Sigmoid colon (tissue), 7 donors: ENCODE results near the gene GNB3. TPM values are rescaled to one million over a fixed set of nuclear protein-coding genes. Genes with fewer than 3 reads are reported as not detected.

Experiments
- DNase-seq: peaks from one replicate; pipeline ENCODE4 v3.0.0-alpha.2; 2019
- H3K27ac ChIP-seq, 4 donors: fragments of 200-600 bp; sonication (generic); one replicate each; pipeline ENCODE4 v1.5.1; 2016 to 2019; ENCODE audit warnings: mild to moderate bottlenecking in 1 of 4
- H3K27me3 ChIP-seq, 3 donors: fragments of 200-600 bp; sonication (generic); one replicate each; pipeline ENCODE4 v1.5.1; 2019; ENCODE audit warnings: mild to moderate bottlenecking in 1 of 3
- H3K36me3 ChIP-seq, 4 donors: fragments of 200-600 bp; sonication (generic); one replicate each; pipeline ENCODE4 v1.5.1; 2016 to 2019
- H3K4me1 ChIP-seq, 4 donors: fragments of 200-600 bp; sonication (generic); one replicate each; pipeline ENCODE4 v1.5.1; 2017 to 2019
- H3K4me3 ChIP-seq, 4 donors: fragments of 200-600 bp; sonication (generic); one replicate each; pipeline ENCODE4 v1.5.1; 2017 to 2019; ENCODE audit warnings: mild to moderate bottlenecking in 2 of 4, moderate library complexity in 1 of 4
- H3K9me3 ChIP-seq, 4 donors: fragments of 200-600 bp in 3 of 4; sonication (generic) in 3 of 4; one replicate each; pipeline versions ENCODE4 v1.5.1 to v1.6.1; 2013 to 2019
- CTCF ChIP-seq, 4 experiments: fragments of 450-650 bp in 3 of 4; fragments of 200-600 bp in 1 of 4; IDR thresholded peaks; one replicate each; pipeline ENCODE4 v1.5.1; 2016 to 2019; ENCODE audit warnings: antibody characterized with exemption in 4 of 4, mild to moderate bottlenecking in 3 of 4, moderate library complexity in 2 of 4
- EP300 ChIP-seq, 4 donors: sonication (generic); formaldehyde crosslinking; IDR thresholded peaks; one replicate each; pipeline ENCODE4 v1.6.1; 2017; ENCODE audit warnings: antibody characterized with exemption in 4 of 4
- POLR2A ChIP-seq, 2 donors: fragments of 450-650 bp; IDR thresholded peaks; one replicate each; pipeline ENCODE4 v1.6.1; 2016; ENCODE audit warnings: antibody characterized with exemption in 2 of 2, mild to moderate bottlenecking in 2 of 2, moderate library complexity in 2 of 2
- POLR2AphosphoS5 ChIP-seq, 4 donors: sonication (generic); formaldehyde crosslinking; IDR thresholded peaks; one replicate each; pipeline ENCODE4 v1.6.1; 2017; ENCODE audit warnings: antibody characterized with exemption in 4 of 4
- WGBS, 2 donors: extraction: QIAGEN DNeasy Blood & Tissue Kit; methylation state at CpG; one replicate each; pipeline ENCODE4 v1.1.7; 2013; 5-methylcytosine and 5-hydroxymethylcytosine counted together
- intact Hi-C: fragments of 100-400 bp; cut with DNase I; formaldehyde crosslinking; loops from one replicate; pipeline ENCODE4 v1.15.1; 2023
- polyA plus RNA-seq, 3 donors: library from polyadenylated mRNA; stranded (reverse); fragments of 200-250 nt; gene quantifications; one replicate each; pipeline ENCODE4 v1.2.3, GENCODE V29; 2013
- total RNA-seq, 4 donors: library from RNA; depleted of rRNA; stranded (reverse); fragments of >200 nt; gene quantifications; one replicate each; pipeline ENCODE4 v1.1.0, GENCODE V29; 2016
- donor health status: healthy with polysubstance abuse.
- donor health status: Bipolar disorder and iron deficiency.
- donor health status: healthy.

The GNB3 gene
- total and polyA plus RNA-seq, 7 donors, result 0.36 to 8.9 (median 1.2) TPM

- Histone ChIP-seq H3K36me3 (peaks cover 0 to 70% (median 9%) of the 10 kb centered on the region in 4 donors), H3K27me3 (no peaks in the 10 kb centered on the region), H3K9me3 (no peaks in the 10 kb centered on the region), H3K4me3 (no peak overlapping the region), H3K4me1 (peaks cover 0 to 14% (median 5%) of the 10 kb centered on the region in 4 donors), H3K27ac (no peak overlapping the region)
- no peak for DNase-seq
- 65 to 82% methylated on average over 5 of the region's 5 CpGs for WGBS, 2 donors
- TF ChIP-seq POLR2A (IDR thresholded peaks at IDR 0.05), result no peak
- TF ChIP-seq POLR2AphosphoS5 (IDR thresholded peaks at IDR 0.05), result no peak
- no peak for TF ChIP-seq CTCF (IDR thresholded peaks at IDR 0.05)
- no peak for TF ChIP-seq EP300 (IDR thresholded peaks at IDR 0.05)
- intact Hi-C loops, result no loop called here
Measured at GRCh38 chr12:6834873-6835272, 5.9 kb upstream of the GNB3 start.

- Histone ChIP-seq H3K27me3 (no peaks in the 10 kb centered on the region), H3K4me1 (peaks cover 0 to 8% (median 4%) of the 10 kb centered on the region in 4 donors), H3K9me3 (no peaks in the 10 kb centered on the region), H3K27ac (no peak overlapping the region), H3K36me3 (peaks cover 0 to 61% (median 3%) of the 10 kb centered on the region in 4 donors), H3K4me3 (no peak overlapping the region)
- intact Hi-C loops, result no loop called here
- DNase-seq, result no peak
- WGBS, 2 donors, result 88 to 95% methylated on average over 16 of the region's 16 CpGs
- TF ChIP-seq CTCF (IDR thresholded peaks at IDR 0.05) (no peak), POLR2AphosphoS5 (IDR thresholded peaks at IDR 0.05) (no peak), POLR2A (IDR thresholded peaks at IDR 0.05) (no peak), EP300 (IDR thresholded peaks at IDR 0.05) (no peak)
Measured at GRCh38 chr12:6836851-6837250, 3.9 kb upstream of the GNB3 start.

- intact Hi-C loops, result no loop called here
- no peak for TF ChIP-seq POLR2AphosphoS5 (IDR thresholded peaks at IDR 0.05)
- TF ChIP-seq POLR2A (IDR thresholded peaks at IDR 0.05), result no peak
- no peak for TF ChIP-seq CTCF (IDR thresholded peaks at IDR 0.05)
- no peak for TF ChIP-seq EP300 (IDR thresholded peaks at IDR 0.05)
- Histone ChIP-seq H3K4me3 (no peak overlapping the region), H3K27ac (no peak overlapping the region), H3K36me3 (peaks cover 0 to 54% (median 2%) of the 10 kb centered on the region in 4 donors), H3K27me3 (no peaks in the 10 kb centered on the region), H3K9me3 (no peaks in the 10 kb centered on the region), H3K4me1 (peaks cover 0 to 8% (median 4%) of the 10 kb centered on the region in 4 donors)
- DNase-seq, result no peak
- 91 to 92% methylated on average over 26 of the region's 26 CpGs for WGBS, 2 donors
Measured at GRCh38 chr12:6837370-6838060, 3.2 kb upstream of the GNB3 start.

GRCh38 chr12:6838854-6839253 lies 1.9 kb upstream of the GNB3 start:
- Histone ChIP-seq H3K4me1 (no peaks in the 10 kb centered on the region), H3K27me3 (no peaks in the 10 kb centered on the region), H3K4me3 (no peak overlapping the region), H3K9me3 (no peaks in the 10 kb centered on the region), H3K36me3 (peaks cover 0 to 50% (median 2%) of the 10 kb centered on the region in 4 donors), H3K27ac (no peak overlapping the region)
- intact Hi-C loops, result no loop called here
- no peak for DNase-seq
- WGBS, 2 donors, result 92 to 96% methylated on average over 16 of the region's 16 CpGs
- TF ChIP-seq POLR2A (IDR thresholded peaks at IDR 0.05) (no peak), EP300 (IDR thresholded peaks at IDR 0.05) (no peak), CTCF (IDR thresholded peaks at IDR 0.05) (no peak), POLR2AphosphoS5 (IDR thresholded peaks at IDR 0.05) (no peak)
